Measurements from ENCODE around the gene SEMA4B. TPM values are rescaled to one million over a fixed set of nuclear protein-coding genes. Genes with fewer than 3 reads are reported as not detected.

The SEMA4B gene
- total RNA-seq, 1 donor from 2014 or later = 18.8 TPM

GRCh38 chr15:90228960-90229359, 27.8 kb downstream of the SEMA4B start:
- no peak overlapping the region for H3K27ac Mint-ChIP-seq
- no peaks in the 10 kb centered on the region for H3K27me3 Mint-ChIP-seq (ENCODE audit: insufficient read depth)
- DNase-seq (ENCODE audit: low spot score) = no peak
- peaks cover 40% of the 10 kb centered on the region for H3K4me1 Mint-ChIP-seq (ENCODE audit: low read depth)
- H3K9me3 Mint-ChIP-seq = no peaks in the 10 kb centered on the region
- H3K36me3 Mint-ChIP-seq (ENCODE audit: low read depth) = peaks cover 38% of the 10 kb centered on the region
- no peak overlapping the region for H3K4me3 Mint-ChIP-seq
- intact Hi-C loops (cut with micrococcal nuclease) = no loop called here

- Mint-ChIP-seq H3K36me3 (ENCODE audit: low read depth) (peaks cover 38% of the 10 kb centered on the region), H3K27me3 (ENCODE audit: insufficient read depth) (no peaks in the 10 kb centered on the region), H3K27ac (peak overlapping the region; percentile 53), H3K9me3 (no peaks in the 10 kb centered on the region), H3K4me1 (ENCODE audit: low read depth) (peaks cover 48% of the 10 kb centered on the region), H3K4me3 (peak overlapping the region; percentile 93)
- no peak for DNase-seq (ENCODE audit: low spot score)
- intact Hi-C loops (cut with micrococcal nuclease) = no loop called here
Observed at GRCh38 chr15:90230071-90230494, 29.0 kb downstream of the SEMA4B start.

- Mint-ChIP-seq H3K36me3 (ENCODE audit: low read depth) (peaks cover 38% of the 10 kb centered on the region), H3K4me3 (peak overlapping the region; percentile 93), H3K27ac (peak overlapping the region; percentile 94), H3K9me3 (no peaks in the 10 kb centered on the region), H3K4me1 (ENCODE audit: low read depth) (peaks cover 50% of the 10 kb centered on the region), H3K27me3 (ENCODE audit: insufficient read depth) (no peaks in the 10 kb centered on the region)
- intact Hi-C loops (cut with micrococcal nuclease) = loop anchor here (1.0 kb wide), 1 partner anchor 487 kb away; the partner anchor contains the start of gene BLM
- no peak for DNase-seq (ENCODE audit: low spot score)
Observed at GRCh38 chr15:90230610-90231009, 29.5 kb downstream of the SEMA4B start.

- no peaks in the 10 kb centered on the region for H3K9me3 Mint-ChIP-seq
- H3K27ac Mint-ChIP-seq = peak overlapping the region; percentile 94
- H3K27me3 Mint-ChIP-seq (ENCODE audit: insufficient read depth) = no peaks in the 10 kb centered on the region
- DNase-seq (ENCODE audit: low spot score) = peak; percentile 80
- intact Hi-C loops (cut with micrococcal nuclease) = loop anchor here (1.0 to 2.0 kb wide), 3 partner anchors 131 to 703 kb away; partner anchors contain the start of genes BLM and UNC45A
- peaks cover 37% of the 10 kb centered on the region for H3K36me3 Mint-ChIP-seq (ENCODE audit: low read depth)
- peaks cover 53% of the 10 kb centered on the region for H3K4me1 Mint-ChIP-seq (ENCODE audit: low read depth)
- H3K4me3 Mint-ChIP-seq = peak overlapping the region; percentile 93
Observed at GRCh38 chr15:90231028-90232017, 30.2 kb downstream of the SEMA4B start.

GRCh38 chr15:90232196-90232595, 31.1 kb downstream of the SEMA4B start:
- Mint-ChIP-seq H3K9me3 (no peaks in the 10 kb centered on the region), H3K4me1 (ENCODE audit: low read depth) (peaks cover 55% of the 10 kb centered on the region), H3K36me3 (ENCODE audit: low read depth) (peaks cover 35% of the 10 kb centered on the region), H3K27me3 (ENCODE audit: insufficient read depth) (no peaks in the 10 kb centered on the region), H3K4me3 (peak overlapping the region; percentile 93), H3K27ac (peak overlapping the region; percentile 94)
- intact Hi-C loops (cut with micrococcal nuclease) = loop anchor here (2.0 kb wide), 2 partner anchors 131 to 703 kb away; partner anchors contain the start of gene UNC45A
- DNase-seq (ENCODE audit: low spot score) = no peak

GRCh38 chr15:90232941-90233386, 31.8 kb downstream of the SEMA4B start:
- Mint-ChIP-seq H3K4me3 (peak overlapping the region; percentile 93), H3K27ac (peak overlapping the region; percentile 94), H3K27me3 (ENCODE audit: insufficient read depth) (no peaks in the 10 kb centered on the region), H3K9me3 (no peaks in the 10 kb centered on the region), H3K4me1 (ENCODE audit: low read depth) (peaks cover 55% of the 10 kb centered on the region), H3K36me3 (ENCODE audit: low read depth) (peaks cover 38% of the 10 kb centered on the region)
- DNase-seq (ENCODE audit: low spot score) = no peak
- intact Hi-C loops (cut with micrococcal nuclease) = loop anchor here (1.0 to 2.0 kb wide), 3 partner anchors 90 to 702 kb away; partner anchors contain the start of gene UNC45A

GRCh38 chr15:90233387-90234095, 32.4 kb downstream of the SEMA4B start, which contains the start of gene CIB1:
Gene CIB1, minus strand, starts transcription at chr15:90233941. Its CDS starts 56 bp downstream, at chr15:90233885.
- intact Hi-C loops (cut with micrococcal nuclease) = loop anchor here (1.0 to 2.0 kb wide), 9 partner anchors 16 to 701 kb away; partner anchors contain the start of genes AP3S2, IQGAP1, NGRN and SEMA4B
- Mint-ChIP-seq H3K9me3 (no peaks in the 10 kb centered on the region), H3K27ac (peak within 1 kb of the TSS; percentile 94), H3K4me3 (peak within 1 kb of the TSS; percentile 93), H3K36me3 (ENCODE audit: low read depth) (peaks cover 43% of the 10 kb centered on the region), H3K4me1 (ENCODE audit: low read depth) (peaks cover 57% of the 10 kb centered on the region), H3K27me3 (ENCODE audit: insufficient read depth) (no peaks in the 10 kb centered on the region)
- DNase-seq (ENCODE audit: low spot score) = peak; percentile 98

- Mint-ChIP-seq H3K4me3 (peak within 1 kb of the TSS; percentile 93), H3K9me3 (no peaks in the 10 kb centered on the region), H3K27me3 (ENCODE audit: insufficient read depth) (no peaks in the 10 kb centered on the region), H3K36me3 (ENCODE audit: low read depth) (peaks cover 41% of the 10 kb centered on the region), H3K27ac (peak within 1 kb of the TSS; percentile 94), H3K4me1 (ENCODE audit: low read depth) (peaks cover 59% of the 10 kb centered on the region)
- intact Hi-C loops (cut with micrococcal nuclease) = loop anchor here (1.0 kb wide), 6 partner anchors 15 to 341 kb away; partner anchors contain the start of genes AP3S2, IQGAP1, NGRN and SEMA4B
- DNase-seq (ENCODE audit: low spot score) = no peak
Observed at GRCh38 chr15:90234096-90234988, 33.2 kb downstream of the SEMA4B start, which contains the start of gene GDPGP1. Gene GDPGP1, plus strand, starts transcription at chr15:90234209. Its CDS starts 6,700 bp downstream, at chr15:90240909.

- intact Hi-C loops (cut with micrococcal nuclease) = no loop called here
- no peak overlapping the region for H3K27ac Mint-ChIP-seq
- H3K9me3 Mint-ChIP-seq = no peaks in the 10 kb centered on the region
- H3K27me3 Mint-ChIP-seq (ENCODE audit: insufficient read depth) = no peaks in the 10 kb centered on the region
- no peak overlapping the region for H3K4me3 Mint-ChIP-seq
- DNase-seq (ENCODE audit: low spot score) = no peak
- H3K36me3 Mint-ChIP-seq (ENCODE audit: low read depth) = peaks cover 20% of the 10 kb centered on the region
- peaks cover 25% of the 10 kb centered on the region for H3K4me1 Mint-ChIP-seq (ENCODE audit: low read depth)
Observed at GRCh38 chr15:90239371-90239770, 38.2 kb downstream of the SEMA4B start.

- no peaks in the 10 kb centered on the region for H3K27me3 Mint-ChIP-seq (ENCODE audit: insufficient read depth)
- peaks cover 16% of the 10 kb centered on the region for H3K4me1 Mint-ChIP-seq (ENCODE audit: low read depth)
- H3K9me3 Mint-ChIP-seq = no peaks in the 10 kb centered on the region
- H3K36me3 Mint-ChIP-seq (ENCODE audit: low read depth) = peaks cover 20% of the 10 kb centered on the region
- H3K4me3 Mint-ChIP-seq = no peak overlapping the region
- DNase-seq (ENCODE audit: low spot score) = no peak
- intact Hi-C loops (cut with micrococcal nuclease) = no loop called here
- H3K27ac Mint-ChIP-seq = no peak overlapping the region
Observed at GRCh38 chr15:90240856-90241255, 39.7 kb downstream of the SEMA4B start.

- no peaks in the 10 kb centered on the region for H3K9me3 Mint-ChIP-seq
- no peak for DNase-seq (ENCODE audit: low spot score)
- H3K4me3 Mint-ChIP-seq = no peak overlapping the region
- H3K27ac Mint-ChIP-seq = no peak overlapping the region
- H3K4me1 Mint-ChIP-seq (ENCODE audit: low read depth) = peaks cover 11% of the 10 kb centered on the region
- H3K36me3 Mint-ChIP-seq (ENCODE audit: low read depth) = peaks cover 17% of the 10 kb centered on the region
- intact Hi-C loops (cut with micrococcal nuclease) = no loop called here
- no peaks in the 10 kb centered on the region for H3K27me3 Mint-ChIP-seq (ENCODE audit: insufficient read depth)
Observed at GRCh38 chr15:90241343-90242192, 40.4 kb downstream of the SEMA4B start.
